ENCODE results near the gene VRK1. TPM values are rescaled to one million over a fixed set of nuclear protein-coding genes. Genes with fewer than 3 reads are reported as not detected.

Gene VRK1
- polyA plus RNA-seq, 1 of the 3 experiments (the other 2 are of a cell fraction): 9.1 TPM

GRCh38 chr14:96830946-96831345 lies 33.8 kb downstream of the VRK1 start:
- Histone ChIP-seq H3K27ac (ENCODE audit: low read depth in 2 of 2, low read length in 1 of 2) (no peak overlapping the region), H3K9me2 (no peaks in the 10 kb centered on the region), H3K9me3 (peaks cover 9% of the 10 kb centered on the region; the same call in 1 of the 2 replicates), H3K79me2 (ENCODE audit: insufficient read depth) (peaks cover 70% of the 10 kb centered on the region), H2AFZ (ENCODE audit: low read depth) (no peak overlapping the region), H3K9ac (no peak overlapping the region), H3K4me1 (ENCODE audit: control insufficient read depth in 1 of 2, insufficient read depth in 2 of 2, low read depth in 1 of 2, low read length in 1 of 2) (peaks cover 0 to 11% of the 10 kb centered on the region in 2 experiments; a peak in 3 of 4 replicates), H3K27me3 (ENCODE audit: insufficient read depth) (no peaks in the 10 kb centered on the region), H3K4me3 (ENCODE audit: low read depth in 2 of 2, low read length in 1 of 2) (no peak overlapping the region), H3K36me3 (replicated peaks in 1 of 2; ENCODE audit: control insufficient read depth in 1 of 2, insufficient read depth in 2 of 2, low read length in 1 of 2) (peaks cover 7 to 11% of the 10 kb centered on the region in 2 experiments), H3F3A (replicated peaks; ENCODE audit: insufficient read depth) (no peaks in the 10 kb centered on the region), H4K20me1 (ENCODE audit: insufficient read depth) (no peaks in the 10 kb centered on the region; the same call in 1 of the 2 replicates), H3K4me2 (no peak overlapping the region; the same call in 1 of the 2 replicates)
- ChIA-PET POLR2A (no interaction called here), CTCF (interaction anchor here (4.3 kb wide), 1 partner anchor 22 kb away, joined by 24 read pairs; no protein-coding TSS in a partner anchor)
- WGBS (ENCODE audit: low lambda C conversion rate): 92% methylated on average over 1 of the region's 1 CpG
- DNase-seq: no peak
- TF ChIP-seq GATA2 (CRISPR knock-in tag; IDR thresholded peaks at IDR 0.05): no peak
- TF ChIP-seq CTCF (IDR thresholded peaks at IDR 0.05): no peak
- no peak for TF ChIP-seq TAF1 (IDR thresholded peaks at IDR 0.05; ENCODE audit: borderline replicate concordance, low read depth, low read length)
- no peak for TF ChIP-seq FOSL2 (IDR thresholded peaks at IDR 0.05; ENCODE audit: borderline replicate concordance, low read depth)
- no peak for TF ChIP-seq TCF12 (IDR thresholded peaks at IDR 0.05)
- no peak for TF ChIP-seq TEAD4 (IDR thresholded peaks at IDR 0.05; ENCODE audit: borderline replicate concordance, insufficient read depth)
- no peak for TF ChIP-seq ZBTB33 (IDR thresholded peaks at IDR 0.05; ENCODE audit: borderline replicate concordance, low read depth)
- TF ChIP-seq NFIC (IDR thresholded peaks at IDR 0.05; ENCODE audit: borderline replicate concordance): no peak
- TF ChIP-seq SMC3 (IDR thresholded peaks at IDR 0.05; ENCODE audit: low read depth, low read length): no peak
- TF ChIP-seq POLR2AphosphoS5 (IDR thresholded peaks at IDR 0.05; ENCODE audit: low read depth, low read length): no peak
- TF ChIP-seq RXRA (IDR thresholded peaks at IDR 0.05; ENCODE audit: borderline replicate concordance, low read depth): no peak
- TF ChIP-seq RFX5 (IDR thresholded peaks at IDR 0.05; ENCODE audit: low read length): no peak
- TF ChIP-seq SIN3A (IDR thresholded peaks at IDR 0.05; ENCODE audit: borderline replicate concordance, low read depth, low read length): no peak

GRCh38 chr14:96832351-96832750 lies 35.2 kb downstream of the VRK1 start:
- H3K27me3 ChIP-seq (ENCODE audit: insufficient read depth): no peaks in the 10 kb centered on the region
- no peaks in the 10 kb centered on the region; the same call in 1 of the 2 replicates for H4K20me1 ChIP-seq (ENCODE audit: insufficient read depth)
- peaks cover 57% of the 10 kb centered on the region for H3K79me2 ChIP-seq (ENCODE audit: insufficient read depth)
- H2AFZ ChIP-seq (ENCODE audit: low read depth): no peak overlapping the region
- ChIA-PET POLR2A (no interaction called here), CTCF (interaction anchor here (2.1 to 4.3 kb wide), 2 partner anchors 14 to 20 kb away, joined by 5 to 24 read pairs; no protein-coding TSS in a partner anchor)
- H3K4me1 ChIP-seq (ENCODE audit: control insufficient read depth in 1 of 2, insufficient read depth in 2 of 2, low read depth in 1 of 2, low read length in 1 of 2): no peaks in the 10 kb centered on the region; a peak in 1 of 4 replicates
- H3K4me2 ChIP-seq: no peak overlapping the region
- no peak for DNase-seq
- no peaks in the 10 kb centered on the region for H3F3A ChIP-seq (replicated peaks; ENCODE audit: insufficient read depth)
- 78% methylated on average over 2 of the region's 2 CpGs for WGBS (ENCODE audit: low lambda C conversion rate)
- no peak overlapping the region for H3K4me3 ChIP-seq (ENCODE audit: low read depth in 2 of 2, low read length in 1 of 2)
- peaks cover 10 to 13% of the 10 kb centered on the region in 2 experiments for H3K36me3 ChIP-seq (replicated peaks in 1 of 2; ENCODE audit: control insufficient read depth in 1 of 2, insufficient read depth in 2 of 2, low read length in 1 of 2)
- TF ChIP-seq RFX5 (IDR thresholded peaks at IDR 0.05; ENCODE audit: low read length) (no peak), USF1 (IDR thresholded peaks at IDR 0.05; ENCODE audit: borderline replicate concordance, low read depth) (no peak), TCF12 (IDR thresholded peaks at IDR 0.05) (no peak), NRF1 (IDR thresholded peaks at IDR 0.05; ENCODE audit: low read depth, low read length) (no peak), EP300 (IDR thresholded peaks at IDR 0.05; ENCODE audit: borderline replicate concordance in 1 of 2, low read depth in 1 of 2, low read length in 1 of 2) (no peak), FOXJ3 (CRISPR knock-in tag; IDR thresholded peaks at IDR 0.05) (no peak), SMC3 (IDR thresholded peaks at IDR 0.05; ENCODE audit: low read depth, low read length) (no peak), EZH2phosphoT487 (IDR thresholded peaks at IDR 0.05; ENCODE audit: borderline replicate concordance, low read depth) (no peak), JUND (IDR thresholded peaks at IDR 0.05) (no peak), ELF1 (IDR thresholded peaks at IDR 0.05) (no peak), POLR2AphosphoS5 (IDR thresholded peaks at IDR 0.05; ENCODE audit: low read depth, low read length) (no peak), RAD21 (IDR thresholded peaks at IDR 0.05; ENCODE audit: low read length) (no peak), FOSL2 (IDR thresholded peaks at IDR 0.05; ENCODE audit: borderline replicate concordance, low read depth) (no peak)
- no peaks in the 10 kb centered on the region for H3K9me2 ChIP-seq
- H3K27ac ChIP-seq (ENCODE audit: low read depth in 2 of 2, low read length in 1 of 2): no peak overlapping the region
- peaks cover 9% of the 10 kb centered on the region; the same call in 1 of the 2 replicates for H3K9me3 ChIP-seq
- no peak overlapping the region for H3K9ac ChIP-seq

Data from SK-N-SH (cell line).